Natural killer cell (primary cell): ENCODE measurements around the gene CACNB4. TPM values are rescaled to one million over a fixed set of nuclear protein-coding genes. Genes with fewer than 3 reads are reported as not detected.

Experiments used
- ATAC-seq, 3 donors: fragments of 150-1000 bp in 2 of 3; fragments of 200-7000 bp in 1 of 3; cut with Tn5 transposase; 1 replicate in 1 of 3; 2 replicates in 2 of 3; pipeline ENCODE4 v1.10.0; 2021; ENCODE audit warnings: mild to moderate bottlenecking in 2 of 3, moderate library complexity in 2 of 3
- DNase-seq, 2 donors: peaks; one replicate each; pipeline versions ENCODE4 v3.0.0 to v3.0.0-alpha.2; 2013 to 2021; ENCODE audit warnings: mixed read lengths in 1 of 2
- H3K27ac ChIP-seq: one replicate; pipeline ENCODE4 v1.5.1; 2013; ENCODE audit warnings: mild to moderate bottlenecking, low read length
- H3K27me3 ChIP-seq: one replicate; pipeline ENCODE4 v1.6.1; 2013; ENCODE audit warnings: low read length; ENCODE audit not compliant: control insufficient read depth, insufficient read depth
- H3K36me3 ChIP-seq: one replicate; pipeline ENCODE4 v1.6.1; 2013; ENCODE audit warnings: low read length; ENCODE audit not compliant: control insufficient read depth, insufficient read depth
- H3K4me1 ChIP-seq: one replicate; pipeline ENCODE4 v1.6.1; 2013; ENCODE audit warnings: low read length; ENCODE audit not compliant: control insufficient read depth, insufficient read depth
- H3K4me3 ChIP-seq: one replicate; pipeline ENCODE4 v1.5.1; 2013; ENCODE audit warnings: low read length
- H3K9me3 ChIP-seq: one replicate; pipeline ENCODE4 v1.6.1; 2013; ENCODE audit warnings: low read length; ENCODE audit not compliant: control insufficient read depth, insufficient read depth
- H3K27ac Mint-ChIP-seq, 2 donors: one replicate each; pipeline ENCODE4 v1.8.0; 2022; ENCODE audit warnings: mild to moderate bottlenecking in 2 of 2, mixed read lengths in 2 of 2, moderate library complexity in 1 of 2
- H3K27me3 Mint-ChIP-seq, 2 donors: one replicate each; pipeline ENCODE4 v1.8.0; 2022; ENCODE audit warnings: low read depth in 2 of 2, mixed read lengths in 2 of 2
- H3K36me3 Mint-ChIP-seq: one replicate; pipeline ENCODE4 v1.8.0; 2022; ENCODE audit warnings: mixed read lengths
- H3K4me1 Mint-ChIP-seq, 2 donors: one replicate each; pipeline ENCODE4 v1.8.0; 2022; ENCODE audit warnings: mixed read lengths in 2 of 2
- H3K4me3 Mint-ChIP-seq: one replicate; pipeline ENCODE4 v1.8.0; 2022; ENCODE audit warnings: mild to moderate bottlenecking, moderate library complexity, mixed read lengths
- H3K9me3 Mint-ChIP-seq, 2 donors: one replicate each; pipeline ENCODE4 v1.8.0; 2022; ENCODE audit warnings: mixed read lengths in 2 of 2
- CTCF ChIP-seq: fragments of 200-600 bp; IDR thresholded peaks from one replicate; pipeline ENCODE4 v1.8.0; 2022; ENCODE audit warnings: antibody characterized with exemption
- WGBS: methylation state at CpG from one replicate; pipeline ENCODE4 v1.1.7; 2013; ENCODE audit warnings: missing lambda C conversion rate; ENCODE audit not compliant: insufficient coverage; 5-methylcytosine and 5-hydroxymethylcytosine counted together
- intact Hi-C: fragments of 100-400 bp; cut with micrococcal nuclease; formaldehyde crosslinking; loops from one replicate; pipeline ENCODE4 v1.14.2; 2022
- total RNA-seq, 4 donors: library from RNA; stranded (reverse); fragments of 120-200 nt in 1 of 4; gene quantifications; one replicate each; pipeline versions ENCODE4 v1.2.3 to v1.2.4, GENCODE V29; 2013 to 2022

CACNB4 gene
- total RNA-seq, 3 donors from 2014 or later (not counting 1 experiment from before 2014, with no cell fraction given): 0.56 to 0.93 (median 0.73) TPM

DNA sequence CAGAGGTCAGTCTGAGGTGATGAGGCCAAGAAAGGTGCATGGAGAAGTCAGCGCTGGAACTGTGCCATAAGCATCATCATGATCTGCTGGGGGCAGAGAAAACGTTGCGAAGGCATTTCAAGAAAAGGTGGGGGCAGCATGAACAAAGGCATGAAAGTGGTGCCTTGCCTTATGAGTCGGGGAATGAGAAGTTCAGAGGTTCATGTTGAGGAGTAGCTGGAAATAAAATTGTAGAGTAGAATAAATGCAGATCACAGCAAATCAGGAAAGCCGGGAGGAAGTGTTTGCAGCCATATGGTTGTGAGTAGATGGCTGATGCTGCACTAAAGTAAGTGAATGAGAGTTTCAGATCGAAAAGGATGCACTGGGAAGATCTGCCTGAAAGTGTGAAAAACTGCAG, 198.5 kb downstream of the CACNB4 start:
- no peak for ATAC-seq
- no peaks in the 10 kb centered on the region for H3K36me3 Mint-ChIP-seq
- H3K36me3 ChIP-seq: no peaks in the 10 kb centered on the region
- intact Hi-C loops: no loop called here
- H3K4me3 ChIP-seq: no peak overlapping the region
- TF ChIP-seq CTCF: no peak
- no peaks in the 10 kb centered on the region for H3K27me3 ChIP-seq
- H3K27ac Mint-ChIP-seq: no peak overlapping the region
- no peaks in the 10 kb centered on the region for H3K9me3 ChIP-seq
- H3K9me3 Mint-ChIP-seq: no peaks in the 10 kb centered on the region
- H3K27ac ChIP-seq: no peak overlapping the region
- WGBS: 65% methylated on average over 6 of the region's 6 CpGs
- H3K4me1 ChIP-seq: no peaks in the 10 kb centered on the region
- no peak for DNase-seq
- H3K27me3 Mint-ChIP-seq: peaks cover 4 to 7% of the 10 kb centered on the region in 2 donors
- no peak overlapping the region for H3K4me3 Mint-ChIP-seq
- no peaks in the 10 kb centered on the region for H3K4me1 Mint-ChIP-seq

DNA sequence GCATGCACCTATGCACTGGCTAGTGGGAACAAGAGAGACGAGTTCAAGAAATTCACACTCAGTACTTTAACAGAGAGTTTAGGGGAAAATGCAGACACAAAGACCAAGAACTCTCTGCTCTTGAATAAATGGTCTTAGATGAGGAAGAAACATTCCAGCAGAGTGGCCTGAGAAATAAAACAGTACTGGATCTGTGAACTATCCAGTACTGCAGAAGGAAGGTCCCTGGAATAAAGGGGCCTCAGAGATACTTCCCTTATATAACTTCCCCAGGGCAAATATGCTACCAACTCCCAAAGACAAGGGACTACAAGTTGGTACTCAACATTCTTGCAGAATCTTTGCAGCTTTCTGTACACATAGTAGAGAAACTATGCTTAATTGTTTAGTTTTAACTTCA, 199.7 kb downstream of the CACNB4 start:
- no peak for TF ChIP-seq CTCF
- Mint-ChIP-seq H3K36me3 (no peaks in the 10 kb centered on the region), H3K4me1 (no peaks in the 10 kb centered on the region), H3K27me3 (peaks cover 4 to 7% of the 10 kb centered on the region in 2 donors), H3K9me3 (peaks cover 0 to 4% of the 10 kb centered on the region in 2 donors), H3K4me3 (no peak overlapping the region), H3K27ac (no peak overlapping the region)
- intact Hi-C loops: no loop called here
- no peaks in the 10 kb centered on the region for H3K4me1 ChIP-seq
- no peak overlapping the region for H3K27ac ChIP-seq
- no CpG with 5 or more reads among the region's 1 CpG for WGBS
- H3K9me3 ChIP-seq: no peaks in the 10 kb centered on the region
- no peaks in the 10 kb centered on the region for H3K27me3 ChIP-seq
- H3K36me3 ChIP-seq: no peaks in the 10 kb centered on the region
- H3K4me3 ChIP-seq: no peak overlapping the region
- ATAC-seq: no peak
- DNase-seq: no peak

- ATAC-seq (no peak), DNase-seq (no peak)
- no peak for TF ChIP-seq CTCF
- Mint-ChIP-seq H3K9me3 (peaks cover 0 to 4% of the 10 kb centered on the region in 2 donors), H3K27ac (no peak overlapping the region), H3K36me3 (no peaks in the 10 kb centered on the region), H3K4me1 (peaks cover 0 to 4% of the 10 kb centered on the region in 2 donors), H3K4me3 (no peak overlapping the region), H3K27me3 (no peaks in the 10 kb centered on the region)
- Histone ChIP-seq H3K27ac (no peak overlapping the region), H3K4me1 (no peaks in the 10 kb centered on the region), H3K27me3 (no peaks in the 10 kb centered on the region), H3K36me3 (no peaks in the 10 kb centered on the region), H3K4me3 (no peak overlapping the region), H3K9me3 (no peaks in the 10 kb centered on the region)
- 89% methylated on average over 7 of the region's 7 CpGs for WGBS
- intact Hi-C loops: no loop called here
Measured at GRCh38 chr2:151891566-151892194, 207.2 kb downstream of the CACNB4 start.

- Mint-ChIP-seq H3K27me3 (no peaks in the 10 kb centered on the region), H3K9me3 (no peaks in the 10 kb centered on the region), H3K27ac (no peak overlapping the region), H3K36me3 (no peaks in the 10 kb centered on the region), H3K4me1 (peaks cover 0 to 4% of the 10 kb centered on the region in 2 donors), H3K4me3 (no peak overlapping the region)
- intact Hi-C loops: no loop called here
- no peaks in the 10 kb centered on the region for H3K36me3 ChIP-seq
- WGBS: 65% methylated on average over 2 of the region's 2 CpGs
- H3K4me3 ChIP-seq: no peak overlapping the region
- H3K9me3 ChIP-seq: no peaks in the 10 kb centered on the region
- ATAC-seq (no peak), DNase-seq (no peak)
- H3K4me1 ChIP-seq: no peaks in the 10 kb centered on the region
- TF ChIP-seq CTCF: no peak
- no peak overlapping the region for H3K27ac ChIP-seq
- H3K27me3 ChIP-seq: no peaks in the 10 kb centered on the region
Measured at GRCh38 chr2:151887164-151887563, 211.7 kb downstream of the CACNB4 start.
